BLaER1 (cell line): Measurements from ENCODE around the gene IGSF9B.
A peak's percentile ranks its signal among the peaks of the same experiment; 100 is the strongest.

ENCODE experiments used
- H3K27ac ChIP-seq: shearing (Covaris generic); formaldehyde crosslinking; 2 replicates; pipeline ENCODE4 v1.8.1; 2022
- H3K27me3 ChIP-seq: shearing (Covaris generic); formaldehyde crosslinking; 2 replicates; pipeline ENCODE4 v1.8.1; 2022
- H3K36me3 ChIP-seq: shearing (Covaris generic); formaldehyde crosslinking; 2 replicates; pipeline ENCODE4 v1.8.1; 2022
- H3K4me1 ChIP-seq: shearing (Covaris generic); formaldehyde crosslinking; 2 replicates; pipeline ENCODE4 v1.8.1; 2022
- H3K4me2 ChIP-seq: shearing (Covaris generic); formaldehyde crosslinking; 2 replicates; pipeline ENCODE4 v1.8.1; 2022
- H3K4me3 ChIP-seq: shearing (Covaris generic); formaldehyde crosslinking; 2 replicates; pipeline ENCODE4 v1.8.1; 2022
- H3K9ac ChIP-seq: shearing (Covaris generic); formaldehyde crosslinking; 2 replicates; pipeline ENCODE4 v1.8.1; 2022
- H3K9me3 ChIP-seq: shearing (Covaris generic); formaldehyde crosslinking; 2 replicates; pipeline ENCODE4 v1.8.1; 2022
- H4K20me1 ChIP-seq: shearing (Covaris generic); formaldehyde crosslinking; 2 replicates; pipeline ENCODE4 v1.8.1; 2022
- Cebpa-rat ChIP-seq: shearing (Covaris generic); IDR thresholded peaks from 2 replicates; pipeline ENCODE4 v1.8.1; 2022

Gene IGSF9B

GRCh38 chr11:133934096-133934495 is 22.7 kb downstream of the IGSF9B start:
- H3K27ac ChIP-seq = no peak overlapping the region
- TF ChIP-seq Cebpa-rat = no peak
- H4K20me1 ChIP-seq = no peaks in the 10 kb centered on the region
- no peak overlapping the region for H3K4me3 ChIP-seq
- no peak overlapping the region for H3K9ac ChIP-seq
- no peak overlapping the region for H3K4me2 ChIP-seq
- H3K27me3 ChIP-seq = no peaks in the 10 kb centered on the region
- H3K4me1 ChIP-seq = peaks cover 39% of the 10 kb centered on the region
- no peaks in the 10 kb centered on the region for H3K9me3 ChIP-seq
- no peaks in the 10 kb centered on the region for H3K36me3 ChIP-seq

GRCh38 chr11:133931449-133932060 is 25.2 kb downstream of the IGSF9B start:
- no peaks in the 10 kb centered on the region for H4K20me1 ChIP-seq
- no peaks in the 10 kb centered on the region for H3K9me3 ChIP-seq
- no peak overlapping the region for H3K4me2 ChIP-seq
- no peak overlapping the region for H3K4me3 ChIP-seq
- H3K9ac ChIP-seq = no peak overlapping the region
- TF ChIP-seq Cebpa-rat = no peak
- peaks cover 50% of the 10 kb centered on the region for H3K4me1 ChIP-seq
- no peaks in the 10 kb centered on the region for H3K36me3 ChIP-seq
- no peak overlapping the region for H3K27ac ChIP-seq
- no peaks in the 10 kb centered on the region for H3K27me3 ChIP-seq

GRCh38 chr11:133930767-133931448 is 25.9 kb downstream of the IGSF9B start:
- Histone ChIP-seq H3K36me3 (no peaks in the 10 kb centered on the region), H3K27ac (no peak overlapping the region), H4K20me1 (no peaks in the 10 kb centered on the region), H3K9ac (no peak overlapping the region), H3K27me3 (no peaks in the 10 kb centered on the region), H3K4me1 (peaks cover 43% of the 10 kb centered on the region), H3K4me2 (no peak overlapping the region), H3K9me3 (no peaks in the 10 kb centered on the region), H3K4me3 (no peak overlapping the region)
- TF ChIP-seq Cebpa-rat = no peak

- TF ChIP-seq Cebpa-rat = no peak
- no peaks in the 10 kb centered on the region for H3K36me3 ChIP-seq
- no peak overlapping the region for H3K9ac ChIP-seq
- H3K4me3 ChIP-seq = no peak overlapping the region
- H3K4me2 ChIP-seq = no peak overlapping the region
- no peaks in the 10 kb centered on the region for H3K9me3 ChIP-seq
- no peaks in the 10 kb centered on the region for H3K27me3 ChIP-seq
- no peak overlapping the region for H3K27ac ChIP-seq
- H3K4me1 ChIP-seq = peaks cover 42% of the 10 kb centered on the region
- no peaks in the 10 kb centered on the region for H4K20me1 ChIP-seq
Measured at GRCh38 chr11:133930053-133930766, 26.6 kb downstream of the IGSF9B start.

DNA sequence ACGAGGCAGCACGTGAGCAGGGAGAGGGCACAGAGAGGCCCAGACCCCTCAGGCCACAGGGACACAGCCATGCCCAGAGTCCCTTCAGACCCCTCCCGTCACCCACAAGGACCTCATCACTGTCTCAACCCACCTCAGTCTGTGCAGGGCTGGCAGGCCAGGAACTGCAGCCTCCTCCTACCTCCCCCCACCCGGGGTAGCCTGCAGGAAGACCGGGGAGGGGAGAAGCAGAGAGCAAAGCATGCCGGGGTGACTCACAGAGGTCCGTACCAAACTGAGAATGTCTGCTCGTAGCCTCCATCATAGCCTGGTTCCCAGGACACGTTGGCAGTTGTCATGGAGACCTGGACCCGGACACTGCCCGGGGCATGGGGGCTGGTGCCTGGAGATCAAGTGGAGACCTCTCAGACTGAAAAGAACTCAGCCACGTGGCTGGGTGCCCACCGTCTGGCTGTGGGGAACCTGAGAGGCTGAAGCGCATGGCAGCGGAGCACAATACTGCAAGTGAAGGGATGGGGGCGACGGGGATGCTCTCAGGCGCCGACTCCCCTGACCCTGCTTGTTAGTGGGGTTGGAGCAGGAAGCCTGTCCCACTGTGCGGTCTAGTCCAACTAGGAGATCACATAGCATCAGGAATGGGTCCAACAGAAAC is 27.2 kb downstream of the IGSF9B start:
- no peaks in the 10 kb centered on the region for H3K9me3 ChIP-seq
- peak overlapping the region; percentile 64; the same call in 1 of the 2 replicates for H3K4me2 ChIP-seq
- no peak overlapping the region for H3K4me3 ChIP-seq
- H3K4me1 ChIP-seq = peaks cover 44% of the 10 kb centered on the region
- H3K9ac ChIP-seq = peak overlapping the region; percentile 27; the same call in 1 of the 2 replicates
- H3K36me3 ChIP-seq = no peaks in the 10 kb centered on the region
- TF ChIP-seq Cebpa-rat = no peak
- no peak overlapping the region for H3K27ac ChIP-seq
- H3K27me3 ChIP-seq = no peaks in the 10 kb centered on the region
- H4K20me1 ChIP-seq = no peaks in the 10 kb centered on the region

DNA sequence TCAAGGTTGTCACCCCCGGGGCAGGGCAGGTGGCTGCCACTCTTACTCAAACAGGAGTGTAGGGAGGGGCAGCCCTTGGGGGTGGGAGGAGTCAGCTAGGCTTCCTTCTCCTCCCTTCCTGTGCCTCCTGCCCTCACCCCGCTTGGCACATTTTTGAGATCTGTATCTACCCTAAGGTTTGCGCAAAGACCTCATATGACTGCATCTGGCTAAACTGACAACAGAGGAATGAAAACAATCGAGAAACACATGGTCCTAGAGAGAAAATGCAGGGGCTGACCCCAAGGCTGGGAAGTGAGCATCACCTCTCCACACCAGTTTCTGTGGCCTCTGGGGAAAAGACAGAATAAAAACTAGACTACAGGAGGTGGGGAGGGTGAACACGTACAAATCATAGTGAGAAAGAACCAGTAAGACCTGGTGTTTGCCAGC is 28.1 kb downstream of the IGSF9B start:
- TF ChIP-seq Cebpa-rat = no peak
- Histone ChIP-seq H3K4me1 (peaks cover 47% of the 10 kb centered on the region), H3K36me3 (no peaks in the 10 kb centered on the region), H3K9me3 (no peaks in the 10 kb centered on the region), H3K4me3 (no peak overlapping the region), H3K4me2 (peak overlapping the region; percentile 64), H3K27me3 (no peaks in the 10 kb centered on the region), H3K27ac (no peak overlapping the region), H3K9ac (no peak overlapping the region), H4K20me1 (no peaks in the 10 kb centered on the region)

- H3K9ac ChIP-seq = no peak overlapping the region
- H3K27ac ChIP-seq = no peak overlapping the region
- peak overlapping the region; percentile 64 for H3K4me2 ChIP-seq
- no peak for TF ChIP-seq Cebpa-rat
- H4K20me1 ChIP-seq = no peaks in the 10 kb centered on the region
- H3K36me3 ChIP-seq = no peaks in the 10 kb centered on the region
- H3K27me3 ChIP-seq = no peaks in the 10 kb centered on the region
- H3K4me3 ChIP-seq = no peak overlapping the region
- H3K9me3 ChIP-seq = no peaks in the 10 kb centered on the region
- H3K4me1 ChIP-seq = peaks cover 51% of the 10 kb centered on the region
Measured at GRCh38 chr11:133927690-133928627, 28.8 kb downstream of the IGSF9B start.

GRCh38 chr11:133926466-133927246 is 30.1 kb downstream of the IGSF9B start:
- no peaks in the 10 kb centered on the region for H3K36me3 ChIP-seq
- no peaks in the 10 kb centered on the region for H3K9me3 ChIP-seq
- H3K4me2 ChIP-seq = no peak overlapping the region
- TF ChIP-seq Cebpa-rat = no peak
- no peak overlapping the region for H3K4me3 ChIP-seq
- no peak overlapping the region for H3K9ac ChIP-seq
- peaks cover 57% of the 10 kb centered on the region for H3K4me1 ChIP-seq
- H3K27me3 ChIP-seq = no peaks in the 10 kb centered on the region
- no peaks in the 10 kb centered on the region for H4K20me1 ChIP-seq
- H3K27ac ChIP-seq = no peak overlapping the region
